Upper lobe of left lung (tissue), 6 donors: ENCODE results near the gene TNFAIP6. TPM values are rescaled to one million over a fixed set of nuclear protein-coding genes. Genes with fewer than 3 reads are reported as not detected.

Source experiments
- ATAC-seq, 2 donors: fragments of 200-7000 bp; cut with Tn5 transposase; one replicate each; pipeline ENCODE4 v1.9.1; 2022; ENCODE audit warnings: mild to moderate bottlenecking in 2 of 2, moderate library complexity in 2 of 2; ENCODE audit not compliant: low FRiP score in 2 of 2
- DNase-seq, 2 donors: peaks; one replicate each; pipeline ENCODE4 v3.0.0-alpha.2; 2019 to 2020
- H3K27ac ChIP-seq, 4 donors: fragments of 200-600 bp; sonication (generic); one replicate each; pipeline ENCODE4 v1.5.1; 2016 to 2019
- H3K27me3 ChIP-seq, 4 donors: fragments of 200-600 bp; sonication (generic); one replicate each; pipeline ENCODE4 v1.5.1; 2017 to 2019
- H3K36me3 ChIP-seq, 4 donors: fragments of 200-600 bp; sonication (generic); one replicate each; pipeline ENCODE4 v1.5.1; 2016 to 2019
- H3K4me1 ChIP-seq, 4 donors: fragments of 200-600 bp; sonication (generic); one replicate each; pipeline ENCODE4 v1.5.1; 2018 to 2019
- H3K4me3 ChIP-seq, 4 donors: fragments of 200-600 bp; sonication (generic); one replicate each; pipeline ENCODE4 v1.5.1; 2017 to 2019; ENCODE audit warnings: mild to moderate bottlenecking in 2 of 4, moderate library complexity in 1 of 4
- H3K9me3 ChIP-seq, 4 donors: fragments of 200-600 bp; sonication (generic); one replicate each; pipeline ENCODE4 v1.5.1; 2018 to 2019
- CTCF ChIP-seq, 6 experiments: fragments of 450-650 bp in 4 of 6; fragments of 200-600 bp in 2 of 6; sonication (generic) in 2 of 6; IDR thresholded peaks; one replicate each; pipeline ENCODE4 v1.5.1; 2016 to 2019; ENCODE audit warnings: antibody characterized with exemption in 6 of 6
- EP300 ChIP-seq, 4 donors: sonication (generic); formaldehyde crosslinking; IDR thresholded peaks; one replicate each; pipeline ENCODE4 v1.5.1; 2017; ENCODE audit warnings: antibody characterized with exemption in 4 of 4, control low read depth in 2 of 4
- POLR2A ChIP-seq, 4 donors: fragments of 450-650 bp; IDR thresholded peaks; one replicate each; pipeline ENCODE4 v1.5.1; 2016 to 2017; ENCODE audit warnings: antibody characterized with exemption in 4 of 4, mild to moderate bottlenecking in 2 of 4
- POLR2AphosphoS5 ChIP-seq, 2 donors: sonication (generic); formaldehyde crosslinking; IDR thresholded peaks; one replicate each; pipeline ENCODE4 v1.5.1; 2017; ENCODE audit warnings: antibody characterized with exemption in 2 of 2
- WGBS, 2 donors: methylation state at CpG; one replicate each; pipeline ENCODE4 v1.1.5; 2017 to 2018; 5-methylcytosine and 5-hydroxymethylcytosine counted together
- total RNA-seq, 6 donors: library from RNA; depleted of rRNA in 4 of 6; stranded (reverse); fragments of >200 nt in 4 of 6; gene quantifications; one replicate each; pipeline versions ENCODE4 v1.1.0 to v1.2.1, GENCODE V29; 2016 to 2021
- donor health status: DM: no; HTN: no; CAD: no; lungs with moderate emphysema.
- donor health status: DM: no; HTN: yes; CAD: no; lungs with severe emphysema.

The TNFAIP6 gene
- total RNA-seq, 6 donors from 2014 or later: 0.78 to 8.1 (median 2.2) TPM

- 71 to 82% methylated on average over 4 of the region's 4 CpGs for WGBS, 2 donors
- H3K36me3 ChIP-seq: no peaks in the 10 kb centered on the region
- no peak overlapping the region for H3K27ac ChIP-seq
- H3K9me3 ChIP-seq: no peaks in the 10 kb centered on the region
- H3K4me3 ChIP-seq: no peak overlapping the region
- no peaks in the 10 kb centered on the region for H3K4me1 ChIP-seq
- DNase-seq: no peak
- H3K27me3 ChIP-seq: no peaks in the 10 kb centered on the region
- no peak for ATAC-seq
- TF ChIP-seq POLR2A (IDR thresholded peaks at IDR 0.05): no peak
- no peak for TF ChIP-seq EP300 (IDR thresholded peaks at IDR 0.05)
- TF ChIP-seq CTCF (IDR thresholded peaks at IDR 0.05): no peak
- no peak for TF ChIP-seq POLR2AphosphoS5 (IDR thresholded peaks at IDR 0.05)
Observed at GRCh38 chr2:151403914-151404313, 46.5 kb downstream of the TNFAIP6 start.

GRCh38 chr2:151405376-151405775 lies 48.0 kb downstream of the TNFAIP6 start:
- DNase-seq (no peak), ATAC-seq (no peak)
- TF ChIP-seq POLR2A (IDR thresholded peaks at IDR 0.05): no peak
- no peak for TF ChIP-seq POLR2AphosphoS5 (IDR thresholded peaks at IDR 0.05)
- TF ChIP-seq CTCF (IDR thresholded peaks at IDR 0.05): no peak
- no peak for TF ChIP-seq EP300 (IDR thresholded peaks at IDR 0.05)
- Histone ChIP-seq H3K4me1 (peaks cover 0 to 4% (median 0%) of the 10 kb centered on the region in 4 donors), H3K9me3 (no peaks in the 10 kb centered on the region), H3K27me3 (no peaks in the 10 kb centered on the region), H3K27ac (no peak overlapping the region), H3K4me3 (no peak overlapping the region), H3K36me3 (no peaks in the 10 kb centered on the region)
- WGBS, 2 donors: 91 to 94% methylated on average over 4 of the region's 4 CpGs

- TF ChIP-seq POLR2A (IDR thresholded peaks at IDR 0.05): no peak
- no peak for TF ChIP-seq EP300 (IDR thresholded peaks at IDR 0.05)
- no peak for TF ChIP-seq CTCF (IDR thresholded peaks at IDR 0.05)
- TF ChIP-seq POLR2AphosphoS5 (IDR thresholded peaks at IDR 0.05): no peak
- Histone ChIP-seq H3K4me1 (peaks cover 11 to 16% (median 14%) of the 10 kb centered on the region in 4 donors), H3K27me3 (no peaks in the 10 kb centered on the region), H3K27ac (no peak overlapping the region), H3K9me3 (no peaks in the 10 kb centered on the region), H3K36me3 (peaks cover 0 to 6% (median 0%) of the 10 kb centered on the region in 4 donors), H3K4me3 (no peak overlapping the region)
- ATAC-seq (no peak), DNase-seq (no peak)
Observed at GRCh38 chr2:151407281-151407680, 49.9 kb downstream of the TNFAIP6 start.

- no peaks in the 10 kb centered on the region for H3K9me3 ChIP-seq
- WGBS, 2 donors: 88 to 95% methylated on average over 25 of the region's 25 CpGs
- H3K27me3 ChIP-seq: no peaks in the 10 kb centered on the region
- peaks cover 0 to 22% (median 3%) of the 10 kb centered on the region in 4 donors for H3K36me3 ChIP-seq
- ATAC-seq: no peak
- no peak for DNase-seq
- TF ChIP-seq EP300 (IDR thresholded peaks at IDR 0.05) (no peak), POLR2AphosphoS5 (IDR thresholded peaks at IDR 0.05) (no peak), CTCF (IDR thresholded peaks at IDR 0.05) (no peak), POLR2A (IDR thresholded peaks at IDR 0.05) (no peak)
- H3K4me1 ChIP-seq: peaks cover 11 to 16% (median 14%) of the 10 kb centered on the region in 4 donors
- H3K4me3 ChIP-seq: peak overlapping the region in 3 of 4 donors; percentile 73 to 98 (median 94)
- peak overlapping the region in 2 of 4 donors; percentile 94 to 98 for H3K27ac ChIP-seq
Observed at GRCh38 chr2:151408788-151409600, 51.6 kb downstream of the TNFAIP6 start.
